Breast epithelium (tissue), 3 donors: ENCODE results near the gene SMCO4.

Experiments
- POLR2A ChIP-seq: fragments of 450-650 bp; IDR thresholded peaks from one replicate; pipeline ENCODE4 v1.6.1; 2016; ENCODE audit warnings: antibody characterized with exemption, mild to moderate bottlenecking, moderate library complexity
- TF ChIP-seq, protein P1 (sequence below), 3 donors: fragments of 450-650 bp; IDR thresholded peaks; one replicate each; pipeline ENCODE4 v1.5.1; 2016 to 2017; ENCODE audit warnings: antibody characterized with exemption in 3 of 3, mild to moderate bottlenecking in 3 of 3, moderate library complexity in 3 of 3

DNA sequence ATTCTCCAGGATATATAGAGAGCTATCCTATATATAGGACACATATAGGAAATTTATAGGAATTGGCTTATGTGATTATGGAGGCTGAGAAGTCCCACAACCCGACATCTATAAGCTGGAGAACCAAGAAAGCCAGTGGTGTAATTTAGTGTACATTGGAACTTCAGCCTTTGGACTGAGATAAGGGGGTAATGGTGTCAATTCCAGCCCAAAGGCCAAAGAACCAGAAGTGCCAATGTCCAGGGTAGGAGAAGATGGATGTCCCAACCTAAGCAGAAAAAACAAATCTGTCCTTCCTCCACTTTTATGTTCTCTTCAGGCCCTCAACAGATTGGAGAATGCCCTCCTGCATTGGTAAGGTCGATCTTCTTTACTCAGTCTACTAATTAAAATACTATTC is 25.5 kb upstream of the SMCO4 start:
- TF ChIP-seq, protein P1, sequence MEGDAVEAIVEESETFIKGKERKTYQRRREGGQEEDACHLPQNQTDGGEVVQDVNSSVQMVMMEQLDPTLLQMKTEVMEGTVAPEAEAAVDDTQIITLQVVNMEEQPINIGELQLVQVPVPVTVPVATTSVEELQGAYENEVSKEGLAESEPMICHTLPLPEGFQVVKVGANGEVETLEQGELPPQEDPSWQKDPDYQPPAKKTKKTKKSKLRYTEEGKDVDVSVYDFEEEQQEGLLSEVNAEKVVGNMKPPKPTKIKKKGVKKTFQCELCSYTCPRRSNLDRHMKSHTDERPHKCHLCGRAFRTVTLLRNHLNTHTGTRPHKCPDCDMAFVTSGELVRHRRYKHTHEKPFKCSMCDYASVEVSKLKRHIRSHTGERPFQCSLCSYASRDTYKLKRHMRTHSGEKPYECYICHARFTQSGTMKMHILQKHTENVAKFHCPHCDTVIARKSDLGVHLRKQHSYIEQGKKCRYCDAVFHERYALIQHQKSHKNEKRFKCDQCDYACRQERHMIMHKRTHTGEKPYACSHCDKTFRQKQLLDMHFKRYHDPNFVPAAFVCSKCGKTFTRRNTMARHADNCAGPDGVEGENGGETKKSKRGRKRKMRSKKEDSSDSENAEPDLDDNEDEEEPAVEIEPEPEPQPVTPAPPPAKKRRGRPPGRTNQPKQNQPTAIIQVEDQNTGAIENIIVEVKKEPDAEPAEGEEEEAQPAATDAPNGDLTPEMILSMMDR (IDR thresholded peaks at IDR 0.05): no peak
- no peak for TF ChIP-seq POLR2A
